AG04450 (cell line): ENCODE measurements around the gene EFNA5. TPM values are rescaled to one million over a fixed set of nuclear protein-coding genes. Genes with fewer than 3 reads are reported as not detected.

ENCODE experiments used
- CTCF ChIA-PET: fragments of 300-600, 350-600 bp; formaldehyde crosslinking; extraction: SDS; loops from one replicate; lab custom pipeline; 2022; ENCODE audit warnings: antibody characterized with exemption, inconsistent platforms; lab: Charles Lee
- POLR2A ChIA-PET: fragments of 350-600 bp; formaldehyde crosslinking; extraction: SDS; loops from one replicate; lab custom pipeline; 2021; ENCODE audit warnings: antibody characterized with exemption, inconsistent platforms; lab: Yijun Ruan, JAX
- DNase-seq: peaks from one replicate; pipeline ENCODE4 v3.0.0-alpha.2; 2011; ENCODE audit warnings: low read depth, low spot score
- H3K27ac ChIP-seq: one replicate; pipeline ENCODE4 v1.5.1; 2012; ENCODE audit warnings: low read depth, low read length, control low read depth
- H3K27me3 ChIP-seq: one replicate; pipeline ENCODE4 v1.6.0; 2012; ENCODE audit warnings: low read length; ENCODE audit not compliant: control insufficient read depth, insufficient read depth
- H3K4me3 ChIP-seq: 2 replicates; pipeline ENCODE4 v1.5.1; 2011; ENCODE audit warnings: mild to moderate bottlenecking, low read depth, low read length, control low read depth
- H3K9me3 ChIP-seq: 2 replicates; pipeline ENCODE4 v1.5.1; 2012; ENCODE audit warnings: low read length; ENCODE audit not compliant: control insufficient read depth, insufficient read depth
- polyA plus RNA-seq: library from polyadenylated mRNA; depleted of rRNA; stranded (reverse); fragments of >200 nt; gene quantifications from 2 replicates; pipeline ENCODE4 v1.2.3, GENCODE V29; 2011
- TF ChIP-seq, protein P1 (sequence below): IDR thresholded peaks from 2 replicates; pipeline ENCODE4 v1.5.1; 2011; ENCODE audit warnings: low read depth, low read length, control low read depth, inconsistent platforms

The EFNA5 gene
- polyA plus RNA-seq, 1 experiment: 3.0 TPM

DNA sequence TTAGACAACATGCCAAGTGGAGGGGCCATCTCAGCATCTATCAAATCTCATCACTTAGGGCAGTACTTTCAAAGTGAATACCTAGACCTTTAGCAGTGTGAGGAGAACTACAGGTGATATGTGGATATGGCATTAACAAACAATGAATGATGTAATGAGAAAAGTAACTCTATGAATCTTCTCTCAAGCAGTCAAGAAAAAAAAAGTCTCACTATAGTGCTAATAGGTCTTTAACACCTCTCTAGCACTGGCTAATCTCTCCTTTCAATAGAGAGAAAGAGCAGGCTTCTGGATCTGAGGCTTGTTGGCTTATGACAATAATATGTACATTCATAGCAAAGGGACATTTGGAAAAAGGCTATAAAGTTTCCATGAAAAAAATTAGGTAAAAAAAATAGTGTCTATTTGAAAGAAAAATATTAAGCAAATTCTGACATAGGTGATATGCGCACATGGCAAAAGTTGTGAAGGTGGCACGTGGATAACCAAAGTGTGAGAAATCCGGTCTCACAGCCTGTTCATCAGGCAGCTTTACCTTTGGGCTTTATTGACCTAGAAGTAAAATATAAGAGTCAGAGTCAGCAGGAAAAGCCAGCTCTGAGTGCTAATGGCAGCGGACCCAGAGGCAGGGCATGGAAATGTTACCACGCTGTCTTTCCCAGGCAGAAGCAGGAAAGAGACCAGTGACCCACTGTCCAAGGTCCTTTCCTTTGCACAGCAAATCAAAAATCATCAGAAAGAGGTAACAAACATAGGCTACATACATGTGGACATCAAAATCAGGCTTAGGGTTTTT, 203.4 kb downstream of the EFNA5 start:
- CTCF ChIA-PET: interaction anchor here (0.9 to 1.2 kb wide), 3 partner anchors 11 to 105 kb away, joined by 3 to 4 read pairs (median 3); no protein-coding TSS in a partner anchor
- no peak for DNase-seq
- Histone ChIP-seq H3K27ac (no peak overlapping the region), H3K9me3 (no peaks in the 10 kb centered on the region), H3K27me3 (no peaks in the 10 kb centered on the region), H3K4me3 (no peak overlapping the region)
- TF ChIP-seq, protein P1, sequence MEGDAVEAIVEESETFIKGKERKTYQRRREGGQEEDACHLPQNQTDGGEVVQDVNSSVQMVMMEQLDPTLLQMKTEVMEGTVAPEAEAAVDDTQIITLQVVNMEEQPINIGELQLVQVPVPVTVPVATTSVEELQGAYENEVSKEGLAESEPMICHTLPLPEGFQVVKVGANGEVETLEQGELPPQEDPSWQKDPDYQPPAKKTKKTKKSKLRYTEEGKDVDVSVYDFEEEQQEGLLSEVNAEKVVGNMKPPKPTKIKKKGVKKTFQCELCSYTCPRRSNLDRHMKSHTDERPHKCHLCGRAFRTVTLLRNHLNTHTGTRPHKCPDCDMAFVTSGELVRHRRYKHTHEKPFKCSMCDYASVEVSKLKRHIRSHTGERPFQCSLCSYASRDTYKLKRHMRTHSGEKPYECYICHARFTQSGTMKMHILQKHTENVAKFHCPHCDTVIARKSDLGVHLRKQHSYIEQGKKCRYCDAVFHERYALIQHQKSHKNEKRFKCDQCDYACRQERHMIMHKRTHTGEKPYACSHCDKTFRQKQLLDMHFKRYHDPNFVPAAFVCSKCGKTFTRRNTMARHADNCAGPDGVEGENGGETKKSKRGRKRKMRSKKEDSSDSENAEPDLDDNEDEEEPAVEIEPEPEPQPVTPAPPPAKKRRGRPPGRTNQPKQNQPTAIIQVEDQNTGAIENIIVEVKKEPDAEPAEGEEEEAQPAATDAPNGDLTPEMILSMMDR: no peak
- POLR2A ChIA-PET: interaction anchor here (1.1 kb wide), 1 partner anchor 12 kb away, joined by 3 read pairs; no protein-coding TSS in a partner anchor

DNA sequence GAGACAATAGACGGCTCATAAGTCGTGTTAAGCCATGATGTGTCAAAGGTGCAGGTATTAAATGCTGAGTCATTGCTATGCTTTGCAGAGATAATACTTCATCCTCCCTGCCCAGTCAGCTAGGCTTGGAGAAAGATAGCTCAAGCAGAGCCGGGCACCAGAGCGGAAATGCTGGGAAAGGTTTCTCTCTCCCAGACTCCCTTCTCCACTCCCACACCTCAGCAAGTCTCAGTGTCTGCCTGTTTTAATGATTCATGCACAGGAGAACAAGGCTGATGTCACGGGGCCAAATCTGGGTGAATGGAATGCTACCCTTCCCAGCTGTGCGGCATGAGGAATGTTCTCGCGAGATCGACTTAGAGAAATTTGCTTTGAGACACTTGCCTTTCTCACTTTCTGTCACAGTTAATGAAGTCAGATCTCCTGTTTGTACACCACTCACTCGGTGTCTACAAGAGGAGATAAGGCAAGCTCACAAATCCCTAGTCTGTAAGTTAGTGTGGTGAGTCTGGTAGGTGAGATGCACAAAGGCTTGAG, 204.4 kb downstream of the EFNA5 start:
- no peak overlapping the region for H3K27ac ChIP-seq

DNA sequence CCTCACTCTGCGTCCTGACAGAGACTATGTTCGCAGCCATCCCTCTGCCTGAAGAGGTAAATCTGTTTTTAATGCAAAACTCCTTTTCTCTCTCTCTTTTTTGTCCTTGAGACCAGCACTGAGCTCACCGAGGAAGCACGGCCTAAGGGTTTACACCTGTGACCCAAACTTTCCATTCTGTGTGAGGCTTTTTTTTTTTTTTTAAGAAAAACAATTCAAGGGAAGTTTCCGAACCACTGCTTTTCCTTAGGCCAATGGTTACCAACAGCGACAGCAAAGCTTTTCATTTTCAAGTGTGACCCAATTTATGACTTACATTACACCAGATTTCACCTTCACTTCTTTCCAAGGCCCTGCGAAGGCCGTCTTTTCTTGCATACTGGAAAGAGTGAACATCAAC, 205.9 kb downstream of the EFNA5 start:
- Histone ChIP-seq H3K27ac (no peak overlapping the region), H3K9me3 (no peaks in the 10 kb centered on the region), H3K27me3 (no peaks in the 10 kb centered on the region), H3K4me3 (no peak overlapping the region)
- CTCF ChIA-PET: no interaction called here
- DNase-seq: no peak
- POLR2A ChIA-PET: no interaction called here
- TF ChIP-seq, protein P1: no peak

More for the DNA sequence above, 204.4 kb downstream of the EFNA5 start:
- CTCF ChIA-PET: no interaction called here
- DNase-seq: peak; percentile 55
- Histone ChIP-seq H3K9me3 (no peaks in the 10 kb centered on the region), H3K27me3 (no peaks in the 10 kb centered on the region), H3K4me3 (no peak overlapping the region)
- TF ChIP-seq, protein P1: no peak
- POLR2A ChIA-PET: interaction anchor here (1.1 kb wide), 1 partner anchor 11 kb away, joined by 3 read pairs; no protein-coding TSS in a partner anchor

DNA sequence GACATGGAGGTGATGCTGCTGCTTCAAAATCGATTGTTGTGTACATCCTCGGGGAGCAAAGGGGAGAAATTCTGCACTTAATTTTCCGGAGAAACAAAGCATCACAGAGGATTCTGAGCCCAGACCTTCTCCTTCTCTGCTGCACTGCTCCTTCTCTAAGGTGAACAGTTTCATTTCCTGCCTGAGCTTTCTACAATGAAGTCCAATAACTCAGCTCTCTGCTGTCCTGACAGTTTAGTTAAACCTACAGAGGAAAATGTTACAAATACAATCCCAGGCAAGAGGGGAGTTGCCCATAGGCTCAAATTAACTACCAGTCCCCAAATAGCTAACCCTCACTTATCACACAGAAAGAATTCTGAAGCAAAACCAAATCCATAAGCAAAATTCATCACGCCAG, 206.3 kb downstream of the EFNA5 start:
- Histone ChIP-seq H3K27me3 (no peaks in the 10 kb centered on the region), H3K4me3 (no peak overlapping the region), H3K9me3 (no peaks in the 10 kb centered on the region), H3K27ac (no peak overlapping the region)
- TF ChIP-seq, protein P1: no peak
- POLR2A ChIA-PET: interaction anchor here (0.5 kb wide), 1 partner anchor 164 kb away, joined by 5 read pairs; no protein-coding TSS in a partner anchor
- DNase-seq: no peak
- CTCF ChIA-PET: no interaction called here

DNA sequence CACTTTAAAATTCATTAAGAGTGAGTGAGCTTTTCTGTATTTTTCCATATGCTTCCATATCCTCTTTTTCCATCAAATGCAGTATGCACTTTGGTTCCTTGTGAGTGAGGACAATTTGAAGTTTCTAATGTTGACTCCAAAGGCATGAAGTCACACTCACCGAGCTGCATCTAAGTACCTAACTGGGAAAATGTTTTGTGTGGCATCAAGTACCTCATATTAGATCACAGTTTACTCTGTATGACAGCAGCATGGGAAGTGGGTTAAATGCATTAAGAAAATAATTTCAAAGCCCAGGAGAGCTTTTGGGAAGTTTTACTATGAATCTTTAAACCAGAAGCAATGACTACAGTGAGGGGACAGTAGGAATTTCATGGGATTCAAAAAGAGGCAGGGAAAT, 207.0 kb downstream of the EFNA5 start:
- POLR2A ChIA-PET: interaction anchor here (0.5 kb wide), 1 partner anchor 163 kb away, joined by 5 read pairs; no protein-coding TSS in a partner anchor

More for the DNA sequence above, 207.0 kb downstream of the EFNA5 start:
- CTCF ChIA-PET: no interaction called here
- H3K27ac ChIP-seq: no peak overlapping the region
- no peak overlapping the region for H3K4me3 ChIP-seq
- TF ChIP-seq, protein P1: no peak
- H3K9me3 ChIP-seq: no peaks in the 10 kb centered on the region
- no peak for DNase-seq
- no peaks in the 10 kb centered on the region for H3K27me3 ChIP-seq
